H9 (cell line): ENCODE data around the gene PHACTR2. TPM values are rescaled to one million over a fixed set of nuclear protein-coding genes. Genes with fewer than 3 reads are reported as not detected.

Source experiments
- DNase-seq: peaks from one replicate; pipeline ENCODE4 v3.0.0-alpha.2; 2017
- H2AFZ ChIP-seq: one replicate; pipeline ENCODE4 v1.6.1; 2013; ENCODE audit warnings: mild to moderate bottlenecking, low read length, control low read depth, moderate library complexity
- H2AK5ac ChIP-seq: 2 replicates; pipeline ENCODE4 v1.6.1; 2013; ENCODE audit warnings: low read length, control low read depth, mixed read lengths; ENCODE audit not compliant: insufficient read length
- H2BK120ac ChIP-seq: one replicate; pipeline ENCODE4 v1.6.1; 2013; ENCODE audit warnings: low read depth, mild to moderate bottlenecking, low read length, control low read depth, inconsistent platforms; ENCODE audit not compliant: poor library complexity, severe bottlenecking
- H2BK12ac ChIP-seq: 2 replicates; pipeline ENCODE4 v1.6.1; 2013; ENCODE audit warnings: low read length, control low read depth, mixed read lengths, low read depth; ENCODE audit not compliant: insufficient read length
- H2BK15ac ChIP-seq: 2 replicates; pipeline ENCODE4 v1.6.1; 2013; ENCODE audit warnings: low read depth, low read length, control low read depth
- H2BK20ac ChIP-seq: one replicate; pipeline ENCODE4 v1.6.1; 2013; ENCODE audit warnings: low read depth, mild to moderate bottlenecking, low read length, control low read depth, inconsistent platforms; ENCODE audit not compliant: poor library complexity, severe bottlenecking
- H2BK5ac ChIP-seq: 2 replicates; pipeline ENCODE4 v1.6.1; 2013; ENCODE audit warnings: low read length, control low read depth, mixed read lengths; ENCODE audit not compliant: insufficient read length
- H3K14ac ChIP-seq: 2 replicates; pipeline ENCODE4 v1.6.1; 2013; ENCODE audit warnings: low read length, control low read depth; ENCODE audit not compliant: insufficient read depth
- H3K18ac ChIP-seq: 2 replicates; pipeline ENCODE4 v1.6.1; 2013; ENCODE audit warnings: low read depth, mild to moderate bottlenecking, mixed read lengths, low read length, control low read depth; ENCODE audit not compliant: insufficient read length
- H3K23ac ChIP-seq: 2 replicates; pipeline ENCODE4 v1.6.1; 2013; ENCODE audit warnings: low read length, control low read depth, mixed read lengths, low read depth; ENCODE audit not compliant: insufficient read length
- H3K23me2 ChIP-seq: 2 replicates; pipeline ENCODE4 v1.6.1; 2013; ENCODE audit warnings: low read depth, mild to moderate bottlenecking, mixed read lengths, low read length, control low read depth; ENCODE audit not compliant: insufficient read length, poor library complexity, severe bottlenecking
- H3K27ac ChIP-seq: 2 replicates; pipeline ENCODE4 v1.5.1; 2013; ENCODE audit warnings: low read length, control low read depth, mixed read lengths, low read depth; ENCODE audit not compliant: insufficient read length
- H3K27me3 ChIP-seq: 2 replicates; pipeline ENCODE4 v1.6.1; 2013; ENCODE audit warnings: low read length, control low read depth, inconsistent platforms; ENCODE audit not compliant: insufficient read depth
- H3K4ac ChIP-seq: 2 replicates; pipeline ENCODE4 v1.6.1; 2013; ENCODE audit warnings: low read depth, mild to moderate bottlenecking, control low read depth, inconsistent platforms, low read length, moderate library complexity
- H3K4me1 ChIP-seq: 2 replicates; pipeline ENCODE4 v1.6.1; 2013; ENCODE audit warnings: low read length, control low read depth, inconsistent platforms; ENCODE audit not compliant: insufficient read depth
- H3K4me2 ChIP-seq: 2 replicates; pipeline ENCODE4 v1.6.1; 2013; ENCODE audit warnings: low read length, control low read depth, mixed read lengths; ENCODE audit not compliant: insufficient read length, insufficient read depth
- H3K56ac ChIP-seq: 2 replicates; pipeline ENCODE4 v1.6.1; 2013; ENCODE audit warnings: low read depth, mild to moderate bottlenecking, mixed read lengths, low read length, control low read depth; ENCODE audit not compliant: insufficient read length
- H3K79me1 ChIP-seq: 2 replicates; pipeline ENCODE4 v1.6.1; 2013; ENCODE audit warnings: low read depth, mild to moderate bottlenecking, moderate library complexity, low read length, control low read depth, inconsistent platforms; ENCODE audit not compliant: insufficient read depth, poor library complexity, severe bottlenecking
- H3K79me2 ChIP-seq: 2 replicates; pipeline ENCODE4 v1.6.1; 2013; ENCODE audit warnings: low read length, control low read depth, inconsistent platforms; ENCODE audit not compliant: insufficient read depth
- H3K9ac ChIP-seq: 2 replicates; pipeline ENCODE4 v1.6.1; 2013; ENCODE audit warnings: low read length, control low read depth, mixed read lengths; ENCODE audit not compliant: insufficient read length; ENCODE audit errors: extremely low read depth
- H3K9me3 ChIP-seq: one replicate; pipeline ENCODE4 v1.6.1; 2013; ENCODE audit warnings: low read depth, low read length, inconsistent platforms; ENCODE audit not compliant: control insufficient read depth
- H3T11ph ChIP-seq: one replicate; pipeline ENCODE4 v1.6.1; 2013; ENCODE audit warnings: mild to moderate bottlenecking, low read length, control low read depth, inconsistent platforms
- H4K20me1 ChIP-seq: one replicate; pipeline ENCODE4 v1.6.1; 2013; ENCODE audit not compliant: control insufficient read depth, insufficient read length, insufficient read depth
- H4K5ac ChIP-seq: 2 replicates; pipeline ENCODE4 v1.6.1; 2013; ENCODE audit warnings: low read depth, mild to moderate bottlenecking, mixed read lengths, low read length, control low read depth; ENCODE audit not compliant: insufficient read length
- H4K8ac ChIP-seq: replicated peaks from 2 replicates; pipeline ENCODE4 v1.6.1; 2013; ENCODE audit warnings: low read length, control low read depth, mixed read lengths, low read depth; ENCODE audit not compliant: insufficient read length
- H4K91ac ChIP-seq: 2 replicates; pipeline ENCODE4 v1.6.1; 2013; ENCODE audit warnings: low read depth, mild to moderate bottlenecking, moderate library complexity, mixed read lengths, low read length, control low read depth; ENCODE audit not compliant: insufficient read length
- H3K27ac Mint-ChIP-seq, 3 experiments: 2 replicates in 2 of 3; 3 replicates in 1 of 3; pipeline ENCODE4 v1.8.0; 2020 to 2021; ENCODE audit warnings: mixed read lengths in 3 of 3, mild to moderate bottlenecking in 1 of 3, moderate library complexity in 1 of 3
- H3K27me3 Mint-ChIP-seq: 2 replicates; pipeline ENCODE4 v1.8.0; 2021; ENCODE audit warnings: low read depth, mild to moderate bottlenecking, moderate library complexity, mixed read lengths
- H3K36me3 Mint-ChIP-seq, 3 experiments: 2 replicates in 2 of 3; 3 replicates in 1 of 3; pipeline ENCODE4 v1.8.0; 2020 to 2021; ENCODE audit warnings: low read depth in 3 of 3, mixed read lengths in 3 of 3; ENCODE audit not compliant: insufficient read depth in 1 of 3
- H3K4me1 Mint-ChIP-seq, 2 experiments: 2 replicates each; pipeline ENCODE4 v1.8.0; 2020; ENCODE audit warnings: mixed read lengths in 2 of 2
- H3K4me3 Mint-ChIP-seq, 2 experiments: 2 replicates in 1 of 2; 3 replicates in 1 of 2; pipeline ENCODE4 v1.8.0; 2020 to 2021; ENCODE audit warnings: mild to moderate bottlenecking in 2 of 2, mixed read lengths in 2 of 2, moderate library complexity in 1 of 2
- H3K9me3 Mint-ChIP-seq, 2 experiments: 2 replicates in 1 of 2; 3 replicates in 1 of 2; pipeline ENCODE4 v1.8.0; 2020; ENCODE audit warnings: mild to moderate bottlenecking in 2 of 2, mixed read lengths in 2 of 2, moderate library complexity in 1 of 2
- WGBS: extraction: QIAGEN DNeasy Blood & Tissue Kit; methylation state at CpG from one replicate; pipeline ENCODE4 v1.1.7; 2013; ENCODE audit warnings: missing lambda C conversion rate, low lambda C conversion rate, mixed read lengths; ENCODE audit not compliant: insufficient read length; ENCODE audit errors: extremely low coverage; 5-methylcytosine and 5-hydroxymethylcytosine counted together
- total RNA-seq: library from RNA; stranded (reverse); gene quantifications from 2 replicates; pipeline ENCODE4 v1.2.1, GENCODE V29; 2021
- TF ChIP-seq, protein P1 (sequence below): fragments of 200-600 bp; sonication (generic); conservative IDR thresholded peaks from 3 replicates; pipeline ENCODE4 v1.8.0; 2021; ENCODE audit warnings: antibody characterized with exemption, mild to moderate bottlenecking

Gene PHACTR2
- total RNA-seq, 1 experiment from 2014 or later = 131 TPM

DNA sequence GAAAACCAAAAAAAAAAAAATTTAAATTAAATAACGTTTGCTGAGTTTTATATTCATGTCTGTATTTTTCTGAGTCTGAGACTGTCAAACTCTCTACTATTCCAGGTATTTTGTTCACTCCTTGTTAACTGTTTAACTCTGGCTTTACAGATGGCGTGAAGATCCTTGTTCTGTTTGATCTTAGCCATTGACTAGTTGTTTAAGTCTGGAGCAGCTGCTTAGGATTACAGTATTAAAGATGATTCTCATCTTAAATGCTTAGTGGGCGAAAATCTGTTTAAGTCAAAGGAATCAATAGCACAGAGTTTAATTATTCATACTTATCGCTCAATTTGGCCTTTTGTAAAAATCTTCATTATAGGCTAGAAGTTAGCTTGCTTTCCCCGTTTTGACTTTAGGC lies 2.4 kb downstream of the PHACTR2 start:
- Histone ChIP-seq H2BK15ac (no peak overlapping the region), H2BK20ac (no peak overlapping the region), H3K4ac (no peak overlapping the region), H3K4me2 (peak overlapping the region; percentile 52), H2BK12ac (no peak overlapping the region), H4K91ac (no peak overlapping the region), H3K23ac (no peak overlapping the region), H3K79me1 (peaks cover 9% of the 10 kb centered on the region), H2AK5ac (no peak overlapping the region), H3K9me3 (no peaks in the 10 kb centered on the region), H3K27me3 (no peaks in the 10 kb centered on the region), H2AFZ (no peak overlapping the region), H3K9ac (peak overlapping the region; percentile 29), H4K8ac (no peak overlapping the region), H2BK120ac (no peak overlapping the region), H2BK5ac (no peak overlapping the region), H4K20me1 (no peaks in the 10 kb centered on the region), H3K23me2 (peaks cover 3% of the 10 kb centered on the region), H3T11ph (no peak overlapping the region), H3K27ac (no peak overlapping the region), H4K5ac (no peak overlapping the region), H3K79me2 (peaks cover 32% of the 10 kb centered on the region; the same call in 1 of the 2 replicates), H3K56ac (no peak overlapping the region), H3K4me1 (peaks cover 3% of the 10 kb centered on the region; the same call in 1 of the 2 replicates), H3K14ac (no peak overlapping the region), H3K18ac (no peak overlapping the region)
- DNase-seq = no peak
- peak overlapping the region; percentile 82 to 89; a peak in 4 of 5 replicates for H3K4me3 Mint-ChIP-seq
- WGBS = no CpG with 5 or more reads among the region's 5 CpGs
- TF ChIP-seq, protein P1, sequence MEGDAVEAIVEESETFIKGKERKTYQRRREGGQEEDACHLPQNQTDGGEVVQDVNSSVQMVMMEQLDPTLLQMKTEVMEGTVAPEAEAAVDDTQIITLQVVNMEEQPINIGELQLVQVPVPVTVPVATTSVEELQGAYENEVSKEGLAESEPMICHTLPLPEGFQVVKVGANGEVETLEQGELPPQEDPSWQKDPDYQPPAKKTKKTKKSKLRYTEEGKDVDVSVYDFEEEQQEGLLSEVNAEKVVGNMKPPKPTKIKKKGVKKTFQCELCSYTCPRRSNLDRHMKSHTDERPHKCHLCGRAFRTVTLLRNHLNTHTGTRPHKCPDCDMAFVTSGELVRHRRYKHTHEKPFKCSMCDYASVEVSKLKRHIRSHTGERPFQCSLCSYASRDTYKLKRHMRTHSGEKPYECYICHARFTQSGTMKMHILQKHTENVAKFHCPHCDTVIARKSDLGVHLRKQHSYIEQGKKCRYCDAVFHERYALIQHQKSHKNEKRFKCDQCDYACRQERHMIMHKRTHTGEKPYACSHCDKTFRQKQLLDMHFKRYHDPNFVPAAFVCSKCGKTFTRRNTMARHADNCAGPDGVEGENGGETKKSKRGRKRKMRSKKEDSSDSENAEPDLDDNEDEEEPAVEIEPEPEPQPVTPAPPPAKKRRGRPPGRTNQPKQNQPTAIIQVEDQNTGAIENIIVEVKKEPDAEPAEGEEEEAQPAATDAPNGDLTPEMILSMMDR = no peak
- peaks cover 12 to 15% of the 10 kb centered on the region in 2 experiments for H3K9me3 Mint-ChIP-seq
- H3K27me3 Mint-ChIP-seq = no peaks in the 10 kb centered on the region
- peaks cover 22 to 26% (median 23%) of the 10 kb centered on the region in 3 experiments for H3K36me3 Mint-ChIP-seq
- peaks cover 50 to 55% of the 10 kb centered on the region in 2 experiments for H3K4me1 Mint-ChIP-seq
- no peak overlapping the region for H3K27ac Mint-ChIP-seq
